GM18519 (cell line): Measurements from ENCODE around the gene PIWIL4.

Experiments
- ATAC-seq: cut with Tn5 transposase; IDR thresholded peaks from one replicate; pipeline ENCODE4 v1.9.1; 2021; ENCODE audit warnings: mild to moderate bottlenecking, moderate library complexity; ENCODE audit not compliant: unreplicated experiment, low FRiP score

PIWIL4 gene

GRCh38 chr11:94657629-94658028 is 90.5 kb downstream of the PIWIL4 start:
- no peak for ATAC-seq

- ATAC-seq, result no peak
Measured at GRCh38 chr11:94658386-94658785, 91.2 kb downstream of the PIWIL4 start.

GRCh38 chr11:94658888-94659287 is 91.7 kb downstream of the PIWIL4 start:
- ATAC-seq, result no peak

GRCh38 chr11:94661444-94661843 is 94.3 kb downstream of the PIWIL4 start:
- ATAC-seq, result no peak

- no peak for ATAC-seq
Measured at GRCh38 chr11:94662065-94662779, 95.1 kb downstream of the PIWIL4 start.

- no peak for ATAC-seq
Measured at GRCh38 chr11:94662846-94663390, 95.8 kb downstream of the PIWIL4 start.

- no peak for ATAC-seq
Measured at GRCh38 chr11:94664346-94664745, 97.2 kb downstream of the PIWIL4 start.

- no peak for ATAC-seq
Measured at GRCh38 chr11:94665116-94665659, 98.0 kb downstream of the PIWIL4 start.

- no peak for ATAC-seq
Measured at GRCh38 chr11:94666792-94667721, 99.9 kb downstream of the PIWIL4 start.

- ATAC-seq, result no peak
Measured at GRCh38 chr11:94668212-94668793, 101.1 kb downstream of the PIWIL4 start.

GRCh38 chr11:94669023-94669422 is 101.9 kb downstream of the PIWIL4 start:
- ATAC-seq, result no peak
